Psoas muscle (tissue), 8 donors: ENCODE results near the gene ZSWIM6. TPM values are rescaled to one million over a fixed set of nuclear protein-coding genes. Genes with fewer than 3 reads are reported as not detected.
"Not testable (repeated sequence)": the region's sequence is repeated elsewhere in the genome, so short reads cannot be mapped to it uniquely, and the experiment has no call there.

Experiments used
- ATAC-seq, 4 donors: fragments of 200-7000 bp; cut with Tn5 transposase; one replicate each; pipeline ENCODE4 v1.9.1; 2020; ENCODE audit warnings: moderate library complexity in 3 of 4, mild to moderate bottlenecking in 2 of 4
- DNase-seq, 2 donors: peaks; one replicate each; pipeline ENCODE4 v3.0.0-alpha.2; 2020
- H3K27ac ChIP-seq: fragments of 200-600 bp; one replicate; pipeline ENCODE4 v1.8.0; 2022
- H3K27me3 ChIP-seq, 3 donors: fragments of 200-600 bp in 1 of 3; one replicate each; pipeline versions ENCODE4 v1.6.1 to v1.8.0; 2013 to 2022; ENCODE audit warnings: low read length in 2 of 3, mild to moderate bottlenecking in 2 of 3, moderate library complexity in 1 of 3; ENCODE audit not compliant: insufficient read depth in 3 of 3
- H3K36me3 ChIP-seq, 2 donors: fragments of 200-600 bp in 1 of 2; one replicate each; pipeline versions ENCODE4 v1.6.1 to v1.8.0; 2013 to 2022; ENCODE audit warnings: low read depth in 1 of 2, mild to moderate bottlenecking in 1 of 2, moderate library complexity in 1 of 2; ENCODE audit not compliant: insufficient read depth in 1 of 2
- H3K4me1 ChIP-seq: fragments of 200-600 bp; one replicate; pipeline ENCODE4 v1.8.0; 2022
- H3K4me3 ChIP-seq: fragments of 200-600 bp; one replicate; pipeline ENCODE4 v1.8.0; 2022; ENCODE audit warnings: mild to moderate bottlenecking
- H3K9me3 ChIP-seq: fragments of 200-600 bp; one replicate; pipeline ENCODE4 v1.8.0; 2022
- WGBS, 3 donors: extraction: QIAGEN DNeasy Blood & Tissue Kit; methylation state at CpG; one replicate each; pipeline versions ENCODE4 v1.1.6 to v1.1.7; 2013; 5-methylcytosine and 5-hydroxymethylcytosine counted together
- intact Hi-C, 2 donors: fragments of 100-400 bp; cut with DNase I; formaldehyde crosslinking; loops; one replicate each; pipeline versions ENCODE4 v1.11.0 to v1.14.2; 2022
- polyA plus RNA-seq, 3 donors: library from polyadenylated mRNA; stranded (reverse); fragments of 200-250 nt; gene quantifications; one replicate each; pipeline ENCODE4 v1.2.3, GENCODE V29; 2013
- total RNA-seq, 4 donors: library from RNA; stranded (reverse); fragmentation: NEBNext Ultra II Directional in 2 of 4; extraction: Animal tissue kit (Norgen Biotek cat#: 25700) in 2 of 4; gene quantifications; one replicate each; pipeline versions ENCODE4 v1.2.1 to v1.2.4, GENCODE V29; 2021 to 2023
- TF ChIP-seq, protein P1 (sequence below): fragments of 200-600 bp; IDR thresholded peaks from one replicate; pipeline ENCODE4 v1.8.0; 2022; ENCODE audit warnings: antibody characterized with exemption
- donor health status: healthy with polysubstance abuse.
- donor health status: DM: no; HTN: no; CAD: no; lungs with moderate emphysema.
- donor health status: Bipolar disorder and iron deficiency.
- donor health status: healthy.
- donor health status: DM: yes; HTN: yes; CAD: no.
- donor health status: DM: no; HTN: no; CAD: no.
- donor health status: DM: no; HTN: no; CAD: no.
- donor health status: DM: yes; HTN: yes; CAD: no.

Gene ZSWIM6
- total and polyA plus RNA-seq, 7 donors, result 1.4 to 6.3 (median 4.0) TPM

DNA sequence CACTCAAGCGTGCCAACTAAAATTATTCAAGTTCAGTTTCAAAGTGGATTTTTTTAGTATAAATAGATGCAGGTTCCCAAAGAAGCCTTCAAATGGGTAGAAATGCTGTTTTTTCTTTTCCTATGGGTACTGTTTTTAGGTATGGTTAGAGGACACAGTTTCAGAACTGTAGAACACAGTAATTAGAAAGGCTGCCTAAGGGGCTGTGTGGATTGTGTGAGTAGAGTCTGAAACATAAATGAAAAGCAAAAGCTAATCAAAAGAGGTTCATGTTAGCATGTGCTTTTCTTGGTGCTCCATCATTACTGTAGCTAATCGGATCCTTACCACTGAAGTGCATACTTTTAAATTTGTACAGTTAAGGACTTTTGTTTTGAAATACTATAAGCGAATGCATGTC, 85.3 kb downstream of the ZSWIM6 start:
- TF ChIP-seq, protein P1, sequence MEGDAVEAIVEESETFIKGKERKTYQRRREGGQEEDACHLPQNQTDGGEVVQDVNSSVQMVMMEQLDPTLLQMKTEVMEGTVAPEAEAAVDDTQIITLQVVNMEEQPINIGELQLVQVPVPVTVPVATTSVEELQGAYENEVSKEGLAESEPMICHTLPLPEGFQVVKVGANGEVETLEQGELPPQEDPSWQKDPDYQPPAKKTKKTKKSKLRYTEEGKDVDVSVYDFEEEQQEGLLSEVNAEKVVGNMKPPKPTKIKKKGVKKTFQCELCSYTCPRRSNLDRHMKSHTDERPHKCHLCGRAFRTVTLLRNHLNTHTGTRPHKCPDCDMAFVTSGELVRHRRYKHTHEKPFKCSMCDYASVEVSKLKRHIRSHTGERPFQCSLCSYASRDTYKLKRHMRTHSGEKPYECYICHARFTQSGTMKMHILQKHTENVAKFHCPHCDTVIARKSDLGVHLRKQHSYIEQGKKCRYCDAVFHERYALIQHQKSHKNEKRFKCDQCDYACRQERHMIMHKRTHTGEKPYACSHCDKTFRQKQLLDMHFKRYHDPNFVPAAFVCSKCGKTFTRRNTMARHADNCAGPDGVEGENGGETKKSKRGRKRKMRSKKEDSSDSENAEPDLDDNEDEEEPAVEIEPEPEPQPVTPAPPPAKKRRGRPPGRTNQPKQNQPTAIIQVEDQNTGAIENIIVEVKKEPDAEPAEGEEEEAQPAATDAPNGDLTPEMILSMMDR, result no peak
- no peak for ATAC-seq
- Histone ChIP-seq H3K36me3 (no peaks in the 10 kb centered on the region), H3K4me3 (no peak overlapping the region), H3K27me3 (no peaks in the 10 kb centered on the region), H3K27ac (no peak overlapping the region), H3K4me1 (no peaks in the 10 kb centered on the region), H3K9me3 (peaks cover 4% of the 10 kb centered on the region)
- DNase-seq, result no peak
- intact Hi-C loops, result no loop called here
- WGBS, 3 donors, result 73 to 95% (median 90%) methylated on average over 3 of the region's 3 CpGs

DNA sequence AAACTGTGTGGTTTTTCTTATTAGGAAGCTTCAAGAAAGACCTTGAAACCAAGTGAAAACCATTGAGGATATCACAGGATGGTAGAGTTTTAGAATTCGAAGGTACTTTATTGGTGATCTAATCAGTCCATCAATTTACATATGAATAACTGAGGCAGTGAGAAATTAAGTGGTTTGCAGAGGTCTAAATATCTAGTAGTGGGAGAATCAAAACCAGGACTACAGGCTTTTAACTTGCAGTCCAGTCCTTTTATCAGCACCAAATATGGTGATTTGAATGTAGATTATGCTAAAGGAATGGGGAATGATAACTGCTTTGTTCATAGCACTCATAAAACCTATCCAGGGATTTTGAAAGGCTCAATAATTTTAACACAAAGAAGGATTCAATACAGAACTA, 85.8 kb downstream of the ZSWIM6 start:
- Histone ChIP-seq H3K27me3 (no peaks in the 10 kb centered on the region), H3K9me3 (peaks cover 4% of the 10 kb centered on the region), H3K36me3 (no peaks in the 10 kb centered on the region), H3K4me3 (no peak overlapping the region), H3K27ac (no peak overlapping the region), H3K4me1 (no peaks in the 10 kb centered on the region)
- WGBS, 3 donors, result 85 to 98% (median 90%) methylated on average over 1 of the region's 1 CpG
- intact Hi-C loops, result no loop called here
- no peak for DNase-seq
- no peak for ATAC-seq
- TF ChIP-seq, protein P1, result no peak

DNA sequence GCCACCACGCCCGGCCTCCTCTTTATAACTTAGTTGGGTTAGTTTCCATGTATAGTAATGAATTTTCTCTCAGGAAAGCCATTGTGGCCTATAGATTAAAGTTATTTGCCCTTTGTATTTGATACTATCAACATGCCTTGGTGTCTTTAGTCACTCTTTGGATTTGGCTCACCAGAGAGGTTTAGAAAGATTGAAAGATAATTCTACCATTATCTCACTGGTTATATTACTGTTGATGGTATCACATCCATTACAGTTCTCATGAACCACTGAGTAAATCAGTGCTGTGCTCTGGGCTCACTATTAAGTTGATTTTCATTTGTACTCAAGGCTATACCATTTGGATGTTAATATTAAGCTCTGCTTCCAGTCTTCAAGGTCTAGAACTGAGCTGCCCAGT, 87.0 kb downstream of the ZSWIM6 start:
- Histone ChIP-seq H3K27me3 (no peaks in the 10 kb centered on the region), H3K9me3 (peaks cover 4% of the 10 kb centered on the region), H3K4me3 (no peak overlapping the region), H3K4me1 (peaks cover 8% of the 10 kb centered on the region), H3K36me3 (no peaks in the 10 kb centered on the region), H3K27ac (no peak overlapping the region)
- no peak for ATAC-seq
- no peak for DNase-seq
- intact Hi-C loops, result no loop called here
- TF ChIP-seq, protein P1, result no peak
- 95 to 97% (median 95%) methylated on average over 2 of the region's 2 CpGs for WGBS, 3 donors

DNA sequence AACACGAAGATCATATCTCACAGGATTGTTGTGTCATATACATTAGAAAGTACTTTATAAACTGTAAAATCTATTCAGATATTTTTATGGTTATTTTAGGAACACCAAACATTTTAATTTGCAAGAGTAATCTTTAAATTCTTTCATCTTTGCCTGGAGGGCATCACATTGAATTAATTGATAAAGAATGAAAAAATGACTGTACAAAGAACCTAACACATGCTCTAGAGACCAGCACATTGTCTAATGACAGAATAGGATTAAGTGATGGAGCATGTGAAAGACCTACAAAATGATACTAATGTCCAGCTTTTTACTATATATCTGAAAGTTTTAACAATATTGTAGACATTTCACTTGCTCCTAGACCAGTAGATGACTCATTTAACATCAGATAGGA, 88.0 kb downstream of the ZSWIM6 start:
- no peak overlapping the region for H3K27ac ChIP-seq
- H3K4me3 ChIP-seq, result no peak overlapping the region
- H3K27me3 ChIP-seq, result no peaks in the 10 kb centered on the region
- ATAC-seq (no peak), DNase-seq (no peak)
- intact Hi-C loops, result no loop called here
- peaks cover 4% of the 10 kb centered on the region for H3K9me3 ChIP-seq
- peaks cover 13% of the 10 kb centered on the region for H3K4me1 ChIP-seq
- WGBS, 3 donors, result 89 to 93% (median 92%) methylated on average over 1 of the region's 1 CpG
- H3K36me3 ChIP-seq, result no peaks in the 10 kb centered on the region
- TF ChIP-seq, protein P1, result no peak

DNA sequence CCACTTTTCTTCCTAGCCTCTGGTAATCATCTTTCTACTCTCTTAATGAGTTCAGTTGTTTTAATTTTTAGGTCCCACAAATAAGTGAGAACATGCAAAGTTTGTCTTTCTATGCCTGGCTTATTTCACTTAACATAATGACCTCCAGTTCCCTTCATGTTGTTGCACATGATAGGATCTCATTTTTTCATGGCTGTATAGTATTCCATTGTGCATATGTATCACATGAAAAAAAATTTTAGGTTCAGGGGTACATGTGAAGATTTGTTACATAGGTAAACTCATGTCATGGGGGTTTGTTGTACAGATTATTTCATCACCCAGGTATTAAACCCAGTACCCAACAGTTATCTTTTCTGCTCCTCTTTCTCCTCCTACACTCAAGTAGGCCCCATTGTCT, 89.2 kb downstream of the ZSWIM6 start:
- H3K27me3 ChIP-seq, intact Hi-C loops, H3K27ac ChIP-seq, H3K9me3 ChIP-seq, H3K4me3 ChIP-seq, DNase-seq, ATAC-seq, H3K36me3 ChIP-seq: not testable (repeated sequence)
- H3K4me1 ChIP-seq, result peaks cover 24% of the 10 kb centered on the region
